B cell (primary cell): ENCODE data around the gene CEPT1. TPM values are rescaled to one million over a fixed set of nuclear protein-coding genes. Genes with fewer than 3 reads are reported as not detected.
A peak's percentile ranks its signal among the peaks of the same experiment; 100 is the strongest.

Source experiments
- ATAC-seq: fragments of 200-7000 bp; cut with Tn5 transposase; one replicate; pipeline ENCODE4 v1.10.0; 2021; ENCODE audit warnings: low read depth, mild to moderate bottlenecking, moderate number of reproducible peaks, moderate library complexity
- CTCF ChIA-PET: fragments of 350-600 bp; sonication (Branson Sonifier 250); formaldehyde crosslinking; loops from one replicate; lab custom pipeline; 2021; ENCODE audit warnings: antibody characterized with exemption, inconsistent platforms; lab: Charles Lee
- POLR2A ChIA-PET: fragments of 350-600 bp; sonication (Branson Sonifier 250); formaldehyde crosslinking; loops from one replicate; lab custom pipeline; 2021; ENCODE audit warnings: antibody characterized with exemption; lab: Charles Lee
- DNase-seq: peaks from one replicate; pipeline ENCODE4 v3.0.0; 2013
- H2AFZ ChIP-seq: 2 replicates; pipeline ENCODE4 v1.6.1; 2012; ENCODE audit warnings: mild to moderate bottlenecking, low read depth, low read length; ENCODE audit not compliant: insufficient read depth, poor library complexity, severe bottlenecking
- H3K27ac ChIP-seq, 2 donors: 1 replicate in 1 of 2; 2 replicates in 1 of 2; pipeline ENCODE4 v1.5.1; 2012 to 2013; ENCODE audit warnings: low read length in 2 of 2, mild to moderate bottlenecking in 2 of 2, moderate library complexity in 1 of 2
- H3K27me3 ChIP-seq, 4 experiments: fragments of 200-600 bp in 1 of 4; sonication (generic) in 1 of 4; replicated peaks in 1 of 4; 1 replicate in 2 of 4; 2 replicates in 2 of 4; pipeline versions ENCODE4 v1.6.1 to v1.7.0; 2013 to 2016; ENCODE audit warnings: low read length in 3 of 4, mild to moderate bottlenecking in 2 of 4, mixed read lengths in 1 of 4, moderate library complexity in 1 of 4; ENCODE audit not compliant: insufficient read depth in 4 of 4, control insufficient read depth in 3 of 4; ENCODE audit errors: control extremely low read depth in 1 of 4
- H3K36me3 ChIP-seq, 2 experiments: replicated peaks in 1 of 2; 1 replicate in 1 of 2; 2 replicates in 1 of 2; pipeline versions ENCODE4 v1.6.1 to v1.7.1; 2013; ENCODE audit warnings: low read length in 1 of 2; ENCODE audit not compliant: insufficient read depth in 2 of 2, control insufficient read depth in 1 of 2; ENCODE audit errors: control extremely low read depth in 1 of 2, extremely low read depth in 1 of 2
- H3K4me1 ChIP-seq, 2 donors: fragments of 200-600 bp in 1 of 2; sonication (generic) in 1 of 2; 1 replicate in 1 of 2; 2 replicates in 1 of 2; pipeline versions ENCODE4 v1.5.1 to v1.6.1; 2013 to 2017; ENCODE audit warnings: low read length in 2 of 2; ENCODE audit not compliant: control insufficient read depth in 2 of 2, insufficient read depth in 2 of 2
- H3K4me2 ChIP-seq: replicated peaks from 2 replicates; pipeline ENCODE3; 2012; ENCODE audit warnings: mild to moderate bottlenecking, low read depth, low read length; ENCODE audit not compliant: poor library complexity, severe bottlenecking
- H3K4me3 ChIP-seq, 5 experiments: fragments of 200-600 bp in 1 of 5; sonication (generic) in 1 of 5; 1 replicate in 3 of 5; 2 replicates in 2 of 5; pipeline versions ENCODE4 v1.5.1 to v1.7.0; 2011 to 2016; ENCODE audit warnings: low read length in 4 of 5, mild to moderate bottlenecking in 4 of 5, low read depth in 2 of 5, control low read depth in 1 of 5, moderate library complexity in 1 of 5; ENCODE audit not compliant: insufficient read depth in 1 of 5; ENCODE audit errors: control extremely low read depth in 1 of 5, extremely low read depth in 1 of 5
- H3K79me2 ChIP-seq: fragments of 200-600 bp; sonication (generic); one replicate; pipeline ENCODE4 v1.6.0; 2016; ENCODE audit warnings: low read length; ENCODE audit not compliant: control insufficient read depth, insufficient read depth
- H3K9ac ChIP-seq: fragments of 200-600 bp; sonication (generic); 2 replicates; pipeline ENCODE4 v1.6.1; 2017; ENCODE audit warnings: mild to moderate bottlenecking, low read length, moderate library complexity
- H3K9me3 ChIP-seq, 3 donors: one replicate each; pipeline versions ENCODE4 v1.6.1 to v1.7.1; 2013; ENCODE audit warnings: low read length in 2 of 3; ENCODE audit not compliant: control insufficient read depth in 2 of 3, insufficient read depth in 1 of 3; ENCODE audit errors: control extremely low read depth in 1 of 3
- H4K20me1 ChIP-seq: 2 replicates; pipeline ENCODE4 v1.6.0; 2012; ENCODE audit warnings: mild to moderate bottlenecking, low read length; ENCODE audit not compliant: insufficient read depth, control insufficient read depth, poor library complexity, severe bottlenecking
- H3K27ac Mint-ChIP-seq: one replicate; pipeline ENCODE4 v1.8.0; 2021; ENCODE audit warnings: mixed read lengths
- H3K27me3 Mint-ChIP-seq: one replicate; pipeline ENCODE4 v1.8.0; 2021; ENCODE audit warnings: mixed read lengths
- H3K4me1 Mint-ChIP-seq: one replicate; pipeline ENCODE4 v1.8.0; 2021; ENCODE audit warnings: mixed read lengths
- H3K4me3 Mint-ChIP-seq: one replicate; pipeline ENCODE4 v1.8.0; 2021; ENCODE audit warnings: mixed read lengths
- H3K9me3 Mint-ChIP-seq: one replicate; pipeline ENCODE4 v1.8.0; 2022; ENCODE audit warnings: mixed read lengths; ENCODE audit not compliant: insufficient read depth
- CTCF ChIP-seq: fragments of 200-600 bp; IDR thresholded peaks from one replicate; pipeline ENCODE4 v1.8.0; 2022; ENCODE audit warnings: antibody characterized with exemption, mild to moderate bottlenecking
- EZH2 ChIP-seq: IDR thresholded peaks from 2 replicates; pipeline ENCODE4 v1.6.1; 2012; ENCODE audit warnings: borderline replicate concordance, low read depth, mild to moderate bottlenecking, moderate library complexity, low read length; ENCODE audit not compliant: insufficient read depth, poor library complexity, severe bottlenecking
- WGBS: methylation state at CpG from one replicate; pipeline ENCODE4 v1.1.5; 2013; ENCODE audit warnings: missing lambda C conversion rate; ENCODE audit not compliant: insufficient coverage; 5-methylcytosine and 5-hydroxymethylcytosine counted together
- intact Hi-C: fragments of 100-400 bp; cut with micrococcal nuclease; formaldehyde crosslinking; loops from one replicate; pipeline ENCODE4 v1.10.0; 2022
- polyA plus RNA-seq: library from polyadenylated mRNA; depleted of rRNA; stranded (reverse); fragments of >200 nt; gene quantifications from 2 replicates; pipeline ENCODE4 v1.2.3, GENCODE V29; 2012
- total RNA-seq, 2 donors: library from RNA; stranded (reverse); fragments of 120-200 nt in 1 of 2; gene quantifications; 1 replicate in 1 of 2; 2 replicates in 1 of 2; pipeline versions ENCODE4 v1.2.3 to v1.2.4, GENCODE V29; 2013 to 2022

CEPT1 gene
- total and polyA plus RNA-seq, 2 donors (not counting 1 experiment from before 2014, with no cell fraction given), result 47.1 to 83.5 TPM

- Histone ChIP-seq H3K79me2 (peaks cover 47% of the 10 kb centered on the region), H3K27ac (peak overlapping the region; percentile 21 to 50), H3K9ac (no peak overlapping the region), H3K4me1 (peaks cover 48 to 92% of the 10 kb centered on the region in 2 donors), H3K27me3 (no peaks in the 10 kb centered on the region), H3K36me3 (peaks cover 6 to 62% of the 10 kb centered on the region in 2 experiments), H3K4me2 (peak overlapping the region; percentile 29), H2AFZ (no peak overlapping the region), H3K4me3 (peak overlapping the region in 2 of 5 experiments; percentile 2 to 6), H3K9me3 (no peaks in the 10 kb centered on the region), H4K20me1 (no peaks in the 10 kb centered on the region)
- POLR2A ChIA-PET, result interaction anchor here (7.8 kb wide), 1 partner anchor 19 kb away, joined by 138 read pairs; no protein-coding TSS in a partner anchor
- Mint-ChIP-seq H3K27ac (peak overlapping the region; percentile 84), H3K9me3 (no peaks in the 10 kb centered on the region), H3K4me1 (peaks cover 90% of the 10 kb centered on the region), H3K4me3 (peak overlapping the region; percentile 66), H3K27me3 (no peaks in the 10 kb centered on the region)
- WGBS, result 83% methylated on average over 2 of the region's 3 CpGs
- ATAC-seq (no peak), DNase-seq (no peak)
- CTCF ChIA-PET, result interaction anchor here (1.6 to 9.3 kb wide), 5 partner anchors 19 to 201 kb away, joined by 5 to 205 read pairs (median 13); no protein-coding TSS in a partner anchor
- intact Hi-C loops, result loop anchor here (5.0 kb wide), 1 partner anchor 33 kb away; no protein-coding TSS in a partner anchor
- TF ChIP-seq CTCF, result no peak
These were observed 59.3 kb downstream of the CEPT1 start for GRCh38 chr1:111199329-111199728.

GRCh38 chr1:111199881-111200801, 60.1 kb downstream of the CEPT1 start, which contains the start of gene DENND2D:
Gene DENND2D, minus strand, starts transcription at chr1:111200646. Its CDS starts 187 bp downstream, at chr1:111200459.
- Histone ChIP-seq H3K27me3 (no peaks in the 10 kb centered on the region), H3K9me3 (no peaks in the 10 kb centered on the region), H3K4me3 (peak within 1 kb of the TSS in 2 of 5 experiments; percentile 6 to 10), H4K20me1 (no peaks in the 10 kb centered on the region), H3K27ac (peak within 1 kb of the TSS; percentile 21 to 50), H2AFZ (no peak within 1 kb of the TSS), H3K36me3 (peaks cover 6 to 53% of the 10 kb centered on the region in 2 experiments), H3K4me2 (peak within 1 kb of the TSS; percentile 88), H3K4me1 (peaks cover 54 to 92% of the 10 kb centered on the region in 2 donors), H3K79me2 (peaks cover 47% of the 10 kb centered on the region), H3K9ac (no peak within 1 kb of the TSS)
- TF ChIP-seq CTCF (no peak), EZH2 (no peak)
- Mint-ChIP-seq H3K4me3 (peak within 1 kb of the TSS; percentile 66), H3K27me3 (no peaks in the 10 kb centered on the region), H3K27ac (peak within 1 kb of the TSS; percentile 96), H3K4me1 (peaks cover 88% of the 10 kb centered on the region), H3K9me3 (no peaks in the 10 kb centered on the region)
- ATAC-seq, result no peak
- DNase-seq, result peak; percentile 49
- intact Hi-C loops, result loop anchor here (5.0 to 10.0 kb wide), 3 partner anchors 32 to 415 kb away; partner anchors contain the start of gene LRIF1
- 82% methylated on average over 13 of the region's 17 CpGs for WGBS
- POLR2A ChIA-PET, result interaction anchor here (7.8 kb wide), 1 partner anchor 18 kb away, joined by 138 read pairs; no protein-coding TSS in a partner anchor
- CTCF ChIA-PET, result interaction anchor here (2.5 to 9.3 kb wide), 3 partner anchors 18 to 200 kb away, joined by 13 to 205 read pairs (median 19); no protein-coding TSS in a partner anchor
